ENCODE results near the gene RAD51B. TPM values are rescaled to one million over a fixed set of nuclear protein-coding genes. Genes with fewer than 3 reads are reported as not detected.

The RAD51B gene
- total RNA-seq, 5 donors from 2014 or later (not counting 1 experiment from before 2014, with no cell fraction given): 25.4 to 47.9 (median 30.0) TPM

DNA sequence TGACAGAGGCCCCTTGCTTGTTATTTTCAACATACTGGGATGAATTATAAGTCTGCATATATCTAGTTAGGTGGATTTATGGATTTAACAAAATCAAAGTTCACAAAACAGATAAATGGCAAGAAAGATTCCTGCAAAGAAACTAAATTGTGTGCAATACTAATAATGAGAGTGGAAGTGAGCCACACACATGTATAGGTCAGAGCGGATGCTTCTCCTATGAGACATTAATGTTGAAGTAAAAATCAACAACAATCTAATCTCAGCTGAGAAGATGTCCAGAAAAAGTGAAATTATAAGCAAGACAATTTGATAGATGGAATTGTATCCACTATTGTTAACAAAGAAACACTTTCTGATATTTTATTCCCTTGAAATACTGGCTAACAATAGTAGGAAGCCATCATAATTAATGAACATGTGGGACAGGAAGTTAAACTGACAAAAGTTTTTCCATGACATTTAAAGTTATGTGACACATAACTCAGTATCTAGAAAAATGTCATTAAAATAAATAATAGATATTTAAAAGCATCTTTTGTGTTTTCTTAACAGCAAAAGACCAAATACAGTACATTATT, 39.7 kb downstream of the RAD51B start:
- ATAC-seq (replicated peaks in 1 of 4) (no peak), DNase-seq (no peak)
- POLR2A ChIA-PET: no interaction called here
- H3K4me3 ChIP-seq (ENCODE audit: control insufficient read depth in 1 of 2, extremely low read depth in 1 of 2, low read length in 1 of 2): no peak overlapping the region
- H3K4me1 ChIP-seq (ENCODE audit: control insufficient read depth in 1 of 2, extremely low read depth in 1 of 2, insufficient read depth in 2 of 2, low read length in 2 of 2): peaks cover 0 to 3% of the 10 kb centered on the region in 2 experiments
- H3K27ac ChIP-seq (ENCODE audit: low read length): no peak overlapping the region
- Mint-ChIP-seq H3K9me3 (no peaks in the 10 kb centered on the region), H3K4me3 (no peak overlapping the region), H3K36me3 (peaks cover 10% of the 10 kb centered on the region), H3K27ac (no peak overlapping the region), H3K27me3 (no peaks in the 10 kb centered on the region), H3K4me1 (peaks cover 0 to 13% (median 5%) of the 10 kb centered on the region in 3 donors)
- no peaks in the 10 kb centered on the region for H3K36me3 ChIP-seq (ENCODE audit: control insufficient read depth in 2 of 2, extremely low read depth in 1 of 2, insufficient read depth in 1 of 2, low read length in 1 of 2)
- H3K9me3 ChIP-seq: no peaks in the 10 kb centered on the region
- H3K27me3 ChIP-seq (replicated peaks in 1 of 2; ENCODE audit: control insufficient read depth in 2 of 2, extremely low read depth in 1 of 2, insufficient read depth in 2 of 2, low read length in 1 of 2): no peaks in the 10 kb centered on the region
- no CpG with 5 or more reads among the region's 1 CpG for WGBS (ENCODE audit: insufficient coverage)
- CTCF ChIA-PET: no interaction called here

DNA sequence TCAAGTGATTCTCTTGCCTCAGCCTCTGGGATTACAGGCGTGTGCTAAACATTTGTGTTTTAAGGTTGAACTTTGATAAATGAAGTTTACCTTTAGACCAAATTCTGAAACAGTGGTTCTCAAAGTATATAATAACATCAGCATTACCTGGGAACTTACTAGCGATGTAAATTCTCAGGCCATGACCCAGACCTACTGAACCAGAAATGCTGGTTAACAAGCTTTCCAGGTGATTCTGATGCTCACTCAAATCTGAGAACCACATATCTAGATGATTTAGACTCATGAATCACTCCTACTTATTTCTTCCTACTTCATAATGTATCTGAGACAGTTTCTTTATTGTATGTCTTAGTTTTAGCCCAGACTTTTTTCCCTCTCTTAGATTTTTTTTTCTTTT, 43.6 kb downstream of the RAD51B start:
- no peak overlapping the region for H3K4me3 Mint-ChIP-seq
- H3K4me3 ChIP-seq (ENCODE audit: control insufficient read depth in 1 of 2, extremely low read depth in 1 of 2, low read length in 1 of 2): no peak overlapping the region
- no peak for DNase-seq
- no peaks in the 10 kb centered on the region for H3K9me3 ChIP-seq
- no peak overlapping the region for H3K27ac Mint-ChIP-seq
- 80% methylated on average over 1 of the region's 2 CpGs for WGBS (ENCODE audit: insufficient coverage)
- H3K27me3 Mint-ChIP-seq: no peaks in the 10 kb centered on the region
- POLR2A ChIA-PET: no interaction called here
- no peak for ATAC-seq (replicated peaks in 1 of 4)
- peaks cover 2 to 16% (median 8%) of the 10 kb centered on the region in 3 donors for H3K4me1 Mint-ChIP-seq
- peaks cover 0 to 5% of the 10 kb centered on the region in 2 donors for H3K36me3 ChIP-seq (ENCODE audit: control insufficient read depth in 2 of 2, extremely low read depth in 1 of 2, insufficient read depth in 1 of 2, low read length in 1 of 2)
- H3K36me3 Mint-ChIP-seq: peaks cover 27% of the 10 kb centered on the region
- no peaks in the 10 kb centered on the region for H3K9me3 Mint-ChIP-seq
- CTCF ChIA-PET: no interaction called here
- H3K27ac ChIP-seq (ENCODE audit: low read length): no peak overlapping the region
- peaks cover 0 to 4% of the 10 kb centered on the region in 2 experiments for H3K4me1 ChIP-seq (ENCODE audit: control insufficient read depth in 1 of 2, extremely low read depth in 1 of 2, insufficient read depth in 2 of 2, low read length in 2 of 2)
- H3K27me3 ChIP-seq (replicated peaks in 1 of 2; ENCODE audit: control insufficient read depth in 2 of 2, extremely low read depth in 1 of 2, insufficient read depth in 2 of 2, low read length in 1 of 2): no peaks in the 10 kb centered on the region

DNA sequence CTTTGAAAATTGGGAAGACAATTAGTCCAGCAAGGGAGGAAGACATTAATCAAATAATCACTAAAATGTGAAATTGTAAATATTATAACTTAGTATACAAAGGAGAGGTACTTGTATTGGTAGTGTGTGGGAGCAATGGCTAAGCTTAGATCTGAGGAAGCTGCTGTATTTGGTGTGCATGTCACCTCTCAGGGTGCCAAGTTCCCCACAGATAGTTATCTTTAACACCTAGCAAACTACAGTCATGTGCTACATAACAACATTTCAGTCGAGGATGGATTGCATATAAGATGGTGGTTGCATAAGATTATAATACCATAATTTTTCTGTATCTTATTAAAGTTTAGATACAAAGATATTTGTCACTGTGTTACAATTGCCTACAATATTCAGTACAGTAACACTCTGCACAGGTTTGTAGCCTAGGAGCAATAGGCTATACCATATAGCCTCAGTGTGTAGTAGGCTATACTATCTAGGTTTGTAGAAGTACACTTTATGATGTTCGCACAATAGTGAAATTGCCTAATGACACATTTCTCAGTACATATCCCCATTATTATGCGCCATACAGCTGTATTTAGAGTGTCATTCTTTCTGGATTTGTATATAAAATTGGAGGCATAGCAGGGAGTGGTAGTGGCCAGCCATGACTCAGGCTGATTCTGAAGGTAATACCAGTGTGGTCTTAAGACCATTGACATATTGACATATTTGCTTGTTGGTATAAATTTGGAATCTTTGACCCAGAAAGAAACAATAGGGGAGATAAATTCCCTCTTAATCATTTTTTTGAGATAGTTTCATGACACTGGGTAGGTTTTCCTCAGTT, 55.8 kb downstream of the RAD51B start:
- H3K36me3 ChIP-seq (ENCODE audit: control insufficient read depth in 2 of 2, extremely low read depth in 1 of 2, insufficient read depth in 1 of 2, low read length in 1 of 2): no peaks in the 10 kb centered on the region
- Mint-ChIP-seq H3K9me3 (no peaks in the 10 kb centered on the region), H3K36me3 (no peaks in the 10 kb centered on the region), H3K27ac (no peak overlapping the region), H3K4me3 (no peak overlapping the region), H3K4me1 (no peaks in the 10 kb centered on the region), H3K27me3 (no peaks in the 10 kb centered on the region)
- no peak overlapping the region for H3K27ac ChIP-seq (ENCODE audit: low read length)
- no peaks in the 10 kb centered on the region for H3K9me3 ChIP-seq
- H3K4me3 ChIP-seq (ENCODE audit: control insufficient read depth in 1 of 2, extremely low read depth in 1 of 2, low read length in 1 of 2): no peak overlapping the region
- no peaks in the 10 kb centered on the region for H3K4me1 ChIP-seq (ENCODE audit: control insufficient read depth in 1 of 2, extremely low read depth in 1 of 2, insufficient read depth in 2 of 2, low read length in 2 of 2)
- no peaks in the 10 kb centered on the region for H3K27me3 ChIP-seq (replicated peaks in 1 of 2; ENCODE audit: control insufficient read depth in 2 of 2, extremely low read depth in 1 of 2, insufficient read depth in 2 of 2, low read length in 1 of 2)
- WGBS (ENCODE audit: insufficient coverage): no CpG with 5 or more reads among the region's 3 CpGs
- DNase-seq: peak in 3 of 35 experiments; percentile 14 to 50 (median 16)
- ChIA-PET POLR2A (no interaction called here), CTCF (no interaction called here)
- peak in 2 of 4 experiments; percentile 59 to 61 for ATAC-seq (replicated peaks in 1 of 4)

DNA sequence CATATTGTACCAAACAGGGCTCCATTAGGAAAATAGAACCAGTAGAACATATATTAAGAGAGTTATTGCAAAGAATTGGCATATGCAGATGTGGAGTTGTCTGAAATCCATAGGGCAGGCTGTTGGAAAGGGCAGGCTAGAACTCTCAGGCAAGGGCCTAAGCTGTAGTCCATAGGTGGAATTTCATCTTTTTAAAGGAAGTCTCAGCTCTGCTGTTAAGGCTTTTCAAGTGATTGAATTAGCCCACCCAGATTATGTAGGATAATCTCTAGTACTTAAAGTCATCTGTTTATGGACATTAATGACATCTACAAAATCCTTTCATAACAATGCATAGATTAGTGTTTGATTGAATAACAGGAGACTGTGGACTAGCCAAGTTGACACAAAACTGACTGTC, 59.4 kb downstream of the RAD51B start:
- DNase-seq (no peak), ATAC-seq (replicated peaks in 1 of 4) (no peak)
- Mint-ChIP-seq H3K9me3 (no peaks in the 10 kb centered on the region), H3K4me1 (peaks cover 9 to 24% (median 14%) of the 10 kb centered on the region in 3 donors), H3K36me3 (peaks cover 8% of the 10 kb centered on the region), H3K4me3 (no peak overlapping the region), H3K27ac (no peak overlapping the region), H3K27me3 (no peaks in the 10 kb centered on the region)
- Histone ChIP-seq H3K27me3 (replicated peaks in 1 of 2; ENCODE audit: control insufficient read depth in 2 of 2, extremely low read depth in 1 of 2, insufficient read depth in 2 of 2, low read length in 1 of 2) (no peaks in the 10 kb centered on the region), H3K27ac (ENCODE audit: low read length) (no peak overlapping the region), H3K4me1 (ENCODE audit: control insufficient read depth in 1 of 2, extremely low read depth in 1 of 2, insufficient read depth in 2 of 2, low read length in 2 of 2) (peaks cover 3 to 5% of the 10 kb centered on the region in 2 experiments), H3K36me3 (ENCODE audit: control insufficient read depth in 2 of 2, extremely low read depth in 1 of 2, insufficient read depth in 1 of 2, low read length in 1 of 2) (no peaks in the 10 kb centered on the region), H3K9me3 (no peaks in the 10 kb centered on the region), H3K4me3 (ENCODE audit: control insufficient read depth in 1 of 2, extremely low read depth in 1 of 2, low read length in 1 of 2) (no peak overlapping the region)
- POLR2A ChIA-PET: no interaction called here
- CTCF ChIA-PET: no interaction called here

DNA sequence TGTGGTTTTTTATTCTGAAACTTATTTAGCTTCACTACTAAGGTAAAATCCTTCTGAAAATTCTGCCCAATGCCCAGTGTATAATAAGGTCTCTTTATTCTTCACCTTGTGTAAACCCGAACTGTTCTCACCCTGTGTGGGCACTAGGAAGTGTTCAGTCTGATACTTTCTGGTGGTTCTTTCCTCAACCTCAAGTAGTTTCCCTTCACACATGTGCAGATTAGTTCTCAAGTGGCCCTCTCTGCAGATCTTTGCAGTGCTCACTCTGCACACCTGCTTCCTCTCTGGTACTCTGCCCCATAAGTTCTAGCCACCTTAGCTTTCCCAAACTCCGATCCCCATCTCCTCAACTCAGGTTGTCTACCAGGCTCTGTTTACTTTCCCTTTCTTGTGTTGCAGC, 61.6 kb downstream of the RAD51B start:
- Histone ChIP-seq H3K4me3 (ENCODE audit: control insufficient read depth in 1 of 2, extremely low read depth in 1 of 2, low read length in 1 of 2) (no peak overlapping the region), H3K36me3 (ENCODE audit: control insufficient read depth in 2 of 2, extremely low read depth in 1 of 2, insufficient read depth in 1 of 2, low read length in 1 of 2) (no peaks in the 10 kb centered on the region), H3K27me3 (replicated peaks in 1 of 2; ENCODE audit: control insufficient read depth in 2 of 2, extremely low read depth in 1 of 2, insufficient read depth in 2 of 2, low read length in 1 of 2) (no peaks in the 10 kb centered on the region), H3K27ac (ENCODE audit: low read length) (no peak overlapping the region), H3K9me3 (no peaks in the 10 kb centered on the region), H3K4me1 (ENCODE audit: control insufficient read depth in 1 of 2, extremely low read depth in 1 of 2, insufficient read depth in 2 of 2, low read length in 2 of 2) (peaks cover 3 to 11% of the 10 kb centered on the region in 2 experiments)
- Mint-ChIP-seq H3K9me3 (no peaks in the 10 kb centered on the region), H3K27ac (no peak overlapping the region), H3K36me3 (peaks cover 8% of the 10 kb centered on the region), H3K27me3 (no peaks in the 10 kb centered on the region), H3K4me3 (no peak overlapping the region), H3K4me1 (peaks cover 17 to 32% (median 23%) of the 10 kb centered on the region in 3 donors)
- ChIA-PET CTCF (interaction anchor here in 1 of 2 donors (0.6 to 0.8 kb wide), 2 partner anchors 181 to 963 kb away, joined by 3 to 5 read pairs; no protein-coding TSS in a partner anchor), POLR2A (no interaction called here)
- no CpG with 5 or more reads among the region's 2 CpGs for WGBS (ENCODE audit: insufficient coverage)
- peak in 2 of 4 experiments; percentile 20 to 44 for ATAC-seq (replicated peaks in 1 of 4)
- DNase-seq: peak in 2 of 35 experiments; percentile 4 to 26

DNA sequence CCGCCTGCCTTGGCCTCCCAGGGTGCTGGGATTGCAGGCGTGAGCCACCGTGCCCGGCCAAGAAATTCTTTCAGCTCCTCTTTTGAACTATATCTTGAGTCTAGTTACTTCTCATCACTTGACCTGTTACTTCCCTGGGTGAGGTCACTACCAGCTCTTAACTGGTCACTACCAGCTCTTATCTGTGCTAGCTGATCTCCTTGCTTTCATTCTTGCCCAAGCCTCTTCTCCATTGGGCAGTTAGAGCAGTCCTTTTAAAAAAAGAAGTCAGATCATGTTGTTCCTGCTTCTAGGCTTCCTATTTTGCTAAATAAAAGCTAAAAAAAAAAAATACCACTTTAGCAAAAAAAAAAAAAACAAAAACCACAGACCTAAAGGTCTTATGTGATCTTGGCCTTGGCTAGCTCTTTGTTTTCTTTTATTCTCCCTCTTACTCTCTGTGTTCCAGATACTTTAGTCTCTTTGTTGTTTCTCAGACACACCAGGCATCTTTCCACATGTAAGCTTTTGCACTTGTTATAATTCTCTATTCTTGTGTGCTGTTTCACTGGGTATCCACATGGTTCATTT, 63.5 kb downstream of the RAD51B start:
- ChIA-PET CTCF (interaction anchor here (0.6 to 1.1 kb wide), 6 partner anchors 26 to 1267 kb away, joined by 3 to 8 read pairs (median 4); partner anchors contain the start of gene RAD51B (in 1 of the 2)), POLR2A (interaction anchor here (0.6 kb wide), 2 partner anchors 905 to 1864 kb away, joined by 4 to 8 read pairs; no protein-coding TSS in a partner anchor)
- Mint-ChIP-seq H3K27me3 (no peaks in the 10 kb centered on the region), H3K27ac (no peak overlapping the region), H3K4me1 (peaks cover 17 to 32% (median 23%) of the 10 kb centered on the region in 3 donors), H3K9me3 (no peaks in the 10 kb centered on the region), H3K4me3 (no peak overlapping the region), H3K36me3 (peaks cover 15% of the 10 kb centered on the region)
- H3K36me3 ChIP-seq (ENCODE audit: control insufficient read depth in 2 of 2, extremely low read depth in 1 of 2, insufficient read depth in 1 of 2, low read length in 1 of 2): no peaks in the 10 kb centered on the region
- no peak overlapping the region for H3K4me3 ChIP-seq (ENCODE audit: control insufficient read depth in 1 of 2, extremely low read depth in 1 of 2, low read length in 1 of 2)
- no peaks in the 10 kb centered on the region for H3K9me3 ChIP-seq
- no peaks in the 10 kb centered on the region for H3K27me3 ChIP-seq (replicated peaks in 1 of 2; ENCODE audit: control insufficient read depth in 2 of 2, extremely low read depth in 1 of 2, insufficient read depth in 2 of 2, low read length in 1 of 2)
- peaks cover 3 to 13% of the 10 kb centered on the region in 2 experiments for H3K4me1 ChIP-seq (ENCODE audit: control insufficient read depth in 1 of 2, extremely low read depth in 1 of 2, insufficient read depth in 2 of 2, low read length in 2 of 2)
- H3K27ac ChIP-seq (ENCODE audit: low read length): no peak overlapping the region
- 100% methylated on average over 4 of the region's 4 CpGs for WGBS (ENCODE audit: insufficient coverage)
- DNase-seq: no peak
- ATAC-seq (replicated peaks in 1 of 4): no peak
